Measurements from ENCODE around the gene TNIK.

- TF ChIP-seq CTCF (IDR thresholded peaks at IDR 0.05) (no peak), POLR2A (IDR thresholded peaks at IDR 0.05) (no peak)
Measured at GRCh38 chr3:171256445-171257250, 203.6 kb downstream of the TNIK start.
